ENCODE measurements around the gene NLGN1.
"Not testable (repeated sequence)": the region's sequence is repeated elsewhere in the genome, so short reads cannot be mapped to it uniquely, and the experiment has no call there.

Gene NLGN1

DNA sequence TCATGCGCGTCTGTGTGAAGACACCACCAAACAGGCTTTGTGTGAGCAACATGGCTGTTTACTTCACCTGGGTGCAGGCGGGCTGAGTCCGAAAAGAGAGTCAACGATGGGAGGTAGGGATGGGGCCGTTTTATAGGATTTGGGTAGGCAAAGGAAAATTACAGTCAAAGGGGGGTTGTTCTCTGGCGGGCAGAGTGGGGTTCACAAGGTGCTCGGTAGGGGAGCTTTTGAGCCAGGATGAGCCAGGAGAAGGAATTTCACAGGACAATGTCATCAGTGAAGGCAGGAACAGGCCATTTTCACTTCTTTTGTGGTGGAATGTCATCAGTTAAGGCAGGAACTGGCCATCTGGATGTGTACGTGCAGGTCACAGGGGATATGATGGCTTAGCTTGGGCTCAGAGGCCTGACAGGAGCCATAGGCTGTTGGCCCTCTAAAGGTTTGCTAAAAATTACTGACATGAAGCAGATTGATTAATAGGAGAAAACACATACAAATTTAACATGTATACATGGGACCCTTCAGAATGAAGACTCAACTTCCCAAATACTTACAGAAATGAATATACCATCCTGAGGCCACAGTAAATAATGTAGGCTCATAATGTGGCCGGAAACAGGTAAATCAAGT, 834.6 kb downstream of the NLGN1 start:
- H3K27me3 ChIP-seq (ENCODE audit: control insufficient read depth in 1 of 2, insufficient read depth in 2 of 2, low read length in 2 of 2); H3K4me1 ChIP-seq (ENCODE audit: insufficient read depth, low read length); H3K9me3 ChIP-seq (ENCODE audit: low read length); H3K27ac ChIP-seq (ENCODE audit: low read depth, low read length); H3K36me3 ChIP-seq (ENCODE audit: insufficient read depth, low read length); H3K4me3 ChIP-seq (ENCODE audit: low read depth in 1 of 2, low read length in 2 of 2); H3K9ac ChIP-seq (ENCODE audit: low read length): not testable (repeated sequence)

GRCh38 chr3:174232658-174233429, 835.3 kb downstream of the NLGN1 start:
- Histone ChIP-seq H3K27me3 (ENCODE audit: control insufficient read depth in 1 of 2, insufficient read depth in 2 of 2, low read length in 2 of 2) (no peaks in the 10 kb centered on the region), H3K9me3 (ENCODE audit: low read length) (no peaks in the 10 kb centered on the region), H3K4me3 (ENCODE audit: low read depth in 1 of 2, low read length in 2 of 2) (no peak overlapping the region), H3K27ac (ENCODE audit: low read depth, low read length) (no peak overlapping the region), H3K9ac (ENCODE audit: low read length) (no peak overlapping the region), H3K36me3 (ENCODE audit: insufficient read depth, low read length) (no peaks in the 10 kb centered on the region), H3K4me1 (ENCODE audit: insufficient read depth, low read length) (no peaks in the 10 kb centered on the region)

DNA sequence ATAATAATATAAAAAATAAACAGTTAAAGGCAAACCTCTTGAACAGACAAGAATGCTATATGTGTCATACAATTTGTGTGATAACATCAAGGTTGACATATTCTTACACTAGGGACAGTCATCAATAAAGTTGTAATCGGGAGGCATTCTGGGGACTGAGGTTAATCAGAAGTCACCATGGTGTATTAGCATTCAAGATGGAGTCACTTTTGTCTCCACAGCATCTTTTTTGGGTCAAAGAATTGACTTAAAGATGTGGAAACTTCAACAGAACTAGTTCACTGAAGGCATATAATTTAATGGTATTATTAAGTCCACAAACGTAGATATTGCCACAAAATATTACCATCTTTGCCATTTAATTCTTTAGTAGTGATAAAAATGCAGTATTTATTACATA, 836.0 kb downstream of the NLGN1 start:
- no peak overlapping the region for H3K4me3 ChIP-seq (ENCODE audit: low read depth in 1 of 2, low read length in 2 of 2)
- H3K27ac ChIP-seq (ENCODE audit: low read depth, low read length): no peak overlapping the region
- no peaks in the 10 kb centered on the region for H3K27me3 ChIP-seq (ENCODE audit: control insufficient read depth in 1 of 2, insufficient read depth in 2 of 2, low read length in 2 of 2)
- H3K9me3 ChIP-seq (ENCODE audit: low read length): no peaks in the 10 kb centered on the region
- H3K36me3 ChIP-seq (ENCODE audit: insufficient read depth, low read length): no peaks in the 10 kb centered on the region
- no peaks in the 10 kb centered on the region for H3K4me1 ChIP-seq (ENCODE audit: insufficient read depth, low read length)
- no peak overlapping the region for H3K9ac ChIP-seq (ENCODE audit: low read length)

DNA sequence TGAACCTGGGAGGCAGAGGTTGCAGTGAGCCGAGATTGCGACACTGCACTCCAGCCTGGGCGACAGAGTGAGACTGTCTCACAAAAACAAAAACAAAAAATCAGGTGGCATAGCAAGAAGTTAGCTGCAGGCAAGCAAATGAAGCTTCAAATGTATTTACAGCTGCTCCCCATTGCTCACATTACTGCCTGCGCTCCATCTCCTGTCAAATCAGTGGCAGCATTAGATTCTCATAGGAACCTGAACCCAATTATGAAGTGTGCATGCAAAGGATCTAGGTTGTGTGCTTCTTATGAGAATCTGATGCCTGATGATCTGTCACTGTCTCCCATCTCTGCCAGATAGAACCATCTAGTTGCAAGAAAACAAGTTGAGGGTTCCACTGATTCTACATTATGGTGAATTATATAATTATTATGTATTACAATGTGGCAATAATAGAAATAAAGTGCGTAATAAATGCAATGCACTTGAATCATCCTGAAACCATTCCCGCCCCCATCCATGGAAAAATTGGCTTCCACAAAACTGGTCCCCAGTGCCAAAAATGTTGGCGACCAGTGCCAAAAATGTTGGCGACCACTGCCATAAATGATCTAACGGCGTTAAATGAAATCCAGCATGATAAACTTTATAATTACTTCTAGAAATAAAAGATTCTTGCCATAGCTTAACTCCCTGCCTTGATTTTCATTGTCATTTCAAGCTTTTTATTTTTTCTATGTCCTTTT, 844.9 kb downstream of the NLGN1 start:
- Histone ChIP-seq H3K27me3 (ENCODE audit: control insufficient read depth in 1 of 2, insufficient read depth in 2 of 2, low read length in 2 of 2) (no peaks in the 10 kb centered on the region), H3K27ac (ENCODE audit: low read depth, low read length) (no peak overlapping the region), H3K9me3 (ENCODE audit: low read length) (no peaks in the 10 kb centered on the region), H3K36me3 (ENCODE audit: insufficient read depth, low read length) (no peaks in the 10 kb centered on the region), H3K4me3 (ENCODE audit: low read depth in 1 of 2, low read length in 2 of 2) (no peak overlapping the region), H3K9ac (ENCODE audit: low read length) (no peak overlapping the region), H3K4me1 (ENCODE audit: insufficient read depth, low read length) (peaks cover 16% of the 10 kb centered on the region)

DNA sequence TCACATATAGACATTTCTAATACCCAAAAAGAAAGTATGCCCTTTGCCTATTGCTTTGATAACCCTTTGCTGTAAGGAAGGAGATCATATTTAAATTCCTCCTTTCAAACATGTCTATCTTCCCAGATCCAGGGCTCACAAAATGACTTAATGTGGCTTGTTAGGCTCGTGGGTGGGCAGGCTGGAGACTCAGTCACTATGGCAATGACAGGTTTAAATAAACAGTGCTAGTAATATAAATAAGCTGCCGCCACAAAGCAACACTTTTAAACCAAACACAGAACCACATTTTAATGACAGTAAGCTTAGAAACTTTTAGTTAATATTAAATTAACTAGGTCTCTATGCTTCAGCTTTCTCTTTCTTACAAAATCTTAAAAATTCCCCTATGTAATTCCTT, 845.6 kb downstream of the NLGN1 start:
- Histone ChIP-seq H3K9ac (ENCODE audit: low read length) (no peak overlapping the region), H3K27me3 (ENCODE audit: control insufficient read depth in 1 of 2, insufficient read depth in 2 of 2, low read length in 2 of 2) (no peaks in the 10 kb centered on the region), H3K36me3 (ENCODE audit: insufficient read depth, low read length) (no peaks in the 10 kb centered on the region), H3K4me3 (ENCODE audit: low read depth in 1 of 2, low read length in 2 of 2) (no peak overlapping the region), H3K4me1 (ENCODE audit: insufficient read depth, low read length) (peaks cover 16% of the 10 kb centered on the region), H3K9me3 (ENCODE audit: low read length) (no peaks in the 10 kb centered on the region), H3K27ac (ENCODE audit: low read depth, low read length) (no peak overlapping the region)

DNA sequence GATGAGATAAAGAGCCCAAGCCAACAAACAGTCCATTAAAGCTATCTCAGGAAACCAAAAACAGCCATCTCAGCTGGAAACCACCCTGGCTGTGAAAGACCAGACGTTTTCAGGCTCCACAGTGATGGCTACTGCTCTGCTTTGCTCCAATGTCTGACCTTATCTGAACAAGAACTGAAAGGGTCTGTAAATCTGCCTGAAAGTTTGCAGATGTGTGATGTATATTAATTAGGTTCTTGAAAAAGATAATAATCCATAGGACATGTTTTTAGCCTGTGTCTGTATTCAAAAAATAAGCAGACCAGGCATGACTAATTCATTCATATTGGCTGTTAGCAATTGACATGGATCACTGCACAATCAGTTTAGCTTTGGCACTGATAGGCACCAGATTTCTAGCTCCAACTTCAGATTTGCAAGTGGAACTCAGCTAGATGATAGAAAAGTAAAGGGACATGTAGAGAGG, 850.2 kb downstream of the NLGN1 start:
- Histone ChIP-seq H3K27ac (ENCODE audit: low read depth, low read length) (no peak overlapping the region), H3K27me3 (ENCODE audit: control insufficient read depth in 1 of 2, insufficient read depth in 2 of 2, low read length in 2 of 2) (no peaks in the 10 kb centered on the region), H3K36me3 (ENCODE audit: insufficient read depth, low read length) (no peaks in the 10 kb centered on the region), H3K9me3 (ENCODE audit: low read length) (no peaks in the 10 kb centered on the region), H3K4me1 (ENCODE audit: insufficient read depth, low read length) (peaks cover 30% of the 10 kb centered on the region), H3K4me3 (ENCODE audit: low read depth in 1 of 2, low read length in 2 of 2) (no peak overlapping the region), H3K9ac (ENCODE audit: low read length) (no peak overlapping the region)

- peaks cover 19% of the 10 kb centered on the region for H3K4me1 ChIP-seq (ENCODE audit: insufficient read depth, low read length)
- H3K27me3 ChIP-seq (ENCODE audit: control insufficient read depth in 1 of 2, insufficient read depth in 2 of 2, low read length in 2 of 2): no peaks in the 10 kb centered on the region
- no peak overlapping the region for H3K9ac ChIP-seq (ENCODE audit: low read length)
- H3K27ac ChIP-seq (ENCODE audit: low read depth, low read length): no peak overlapping the region
- H3K36me3 ChIP-seq (ENCODE audit: insufficient read depth, low read length): no peaks in the 10 kb centered on the region
- H3K9me3 ChIP-seq (ENCODE audit: low read length): no peaks in the 10 kb centered on the region
- no peak overlapping the region for H3K4me3 ChIP-seq (ENCODE audit: low read depth in 1 of 2, low read length in 2 of 2)
Measured at GRCh38 chr3:174251681-174252080, 854.1 kb downstream of the NLGN1 start.

GRCh38 chr3:174253196-174253823, 855.8 kb downstream of the NLGN1 start:
- Histone ChIP-seq H3K36me3 (ENCODE audit: insufficient read depth, low read length) (no peaks in the 10 kb centered on the region), H3K9me3 (ENCODE audit: low read length) (no peaks in the 10 kb centered on the region), H3K4me3 (ENCODE audit: low read depth in 1 of 2, low read length in 2 of 2) (no peak overlapping the region), H3K4me1 (ENCODE audit: insufficient read depth, low read length) (peaks cover 19% of the 10 kb centered on the region), H3K27me3 (ENCODE audit: control insufficient read depth in 1 of 2, insufficient read depth in 2 of 2, low read length in 2 of 2) (no peaks in the 10 kb centered on the region), H3K9ac (ENCODE audit: low read length) (no peak overlapping the region), H3K27ac (ENCODE audit: low read depth, low read length) (no peak overlapping the region)

DNA sequence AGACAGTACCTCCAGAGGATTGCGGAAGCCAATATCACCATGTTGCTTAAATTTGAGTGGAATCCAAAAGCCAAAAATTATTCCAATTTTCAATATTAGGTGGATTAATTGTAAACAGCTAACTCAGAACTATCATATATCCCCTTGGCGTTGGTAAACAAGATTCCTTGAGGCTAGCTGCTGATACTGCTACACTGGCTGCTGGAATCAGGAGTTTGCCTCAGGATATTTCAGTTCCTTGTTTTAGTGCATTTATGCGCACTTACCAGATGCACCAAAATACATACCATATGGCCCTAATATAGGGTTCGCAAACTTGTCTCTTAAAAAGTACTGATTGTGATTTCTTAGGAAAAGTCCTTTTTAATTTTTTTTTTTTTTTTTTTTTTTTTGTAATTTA, 856.4 kb downstream of the NLGN1 start:
- Histone ChIP-seq H3K4me1 (ENCODE audit: insufficient read depth, low read length) (peaks cover 19% of the 10 kb centered on the region), H3K4me3 (ENCODE audit: low read depth in 1 of 2, low read length in 2 of 2) (no peak overlapping the region), H3K27me3 (ENCODE audit: control insufficient read depth in 1 of 2, insufficient read depth in 2 of 2, low read length in 2 of 2) (no peaks in the 10 kb centered on the region), H3K36me3 (ENCODE audit: insufficient read depth, low read length) (no peaks in the 10 kb centered on the region), H3K9me3 (ENCODE audit: low read length) (no peaks in the 10 kb centered on the region), H3K9ac (ENCODE audit: low read length) (no peak overlapping the region), H3K27ac (ENCODE audit: low read depth, low read length) (no peak overlapping the region)

DNA sequence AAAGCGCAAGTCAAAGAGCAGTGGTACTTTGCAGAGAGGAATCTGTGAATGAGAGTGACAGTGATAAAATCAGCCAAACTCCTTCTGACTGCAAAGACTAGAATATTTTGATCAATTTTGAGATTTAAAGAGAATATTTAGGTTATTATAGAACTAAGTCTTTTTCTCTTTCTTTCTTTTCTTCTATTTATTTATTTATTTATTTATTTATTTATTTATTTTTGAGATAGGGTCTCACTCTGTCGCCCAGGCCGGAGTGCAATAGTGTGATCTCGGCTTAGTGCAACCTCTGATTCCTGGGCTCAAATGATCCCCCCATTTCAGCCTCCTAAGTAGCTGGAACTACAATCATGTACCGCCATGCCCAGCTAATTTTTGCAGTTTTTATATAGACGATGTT, 857.9 kb downstream of the NLGN1 start:
- Histone ChIP-seq H3K9ac (ENCODE audit: low read length) (no peak overlapping the region), H3K36me3 (ENCODE audit: insufficient read depth, low read length) (no peaks in the 10 kb centered on the region), H3K9me3 (ENCODE audit: low read length) (no peaks in the 10 kb centered on the region), H3K27me3 (ENCODE audit: control insufficient read depth in 1 of 2, insufficient read depth in 2 of 2, low read length in 2 of 2) (no peaks in the 10 kb centered on the region), H3K4me3 (ENCODE audit: low read depth in 1 of 2, low read length in 2 of 2) (no peak overlapping the region), H3K4me1 (ENCODE audit: insufficient read depth, low read length) (peaks cover 15% of the 10 kb centered on the region), H3K27ac (ENCODE audit: low read depth, low read length) (no peak overlapping the region)

DNA sequence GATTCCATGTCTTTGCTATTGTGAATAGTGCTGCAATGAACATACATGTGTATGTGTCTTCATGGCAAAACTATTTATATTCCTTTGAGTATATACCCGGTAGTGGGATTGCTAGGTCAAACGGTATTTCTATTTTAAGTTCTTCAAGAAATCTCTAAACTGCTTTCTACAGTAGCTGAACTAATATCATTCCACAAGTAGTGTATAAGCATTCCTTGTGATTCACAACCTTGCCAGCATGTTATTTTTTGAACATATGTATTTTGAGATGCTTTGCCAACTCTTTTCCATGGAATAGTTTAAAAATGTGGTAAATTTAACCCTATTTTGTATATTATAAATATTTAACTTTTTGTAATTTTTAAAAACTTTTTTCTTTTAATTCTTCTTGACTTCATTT, 868.9 kb downstream of the NLGN1 start:
- Histone ChIP-seq H3K9me3 (ENCODE audit: low read length) (no peaks in the 10 kb centered on the region), H3K27ac (ENCODE audit: low read depth, low read length) (no peak overlapping the region), H3K4me3 (ENCODE audit: low read depth in 1 of 2, low read length in 2 of 2) (no peak overlapping the region), H3K9ac (ENCODE audit: low read length) (no peak overlapping the region), H3K36me3 (ENCODE audit: insufficient read depth, low read length) (no peaks in the 10 kb centered on the region), H3K27me3 (ENCODE audit: control insufficient read depth in 1 of 2, insufficient read depth in 2 of 2, low read length in 2 of 2) (no peaks in the 10 kb centered on the region), H3K4me1 (ENCODE audit: insufficient read depth, low read length) (no peaks in the 10 kb centered on the region)

Data from muscle layer of colon (tissue), 2 donors.